GM21360 (cell line): ENCODE results near the gene ELOVL1.
"Not testable (repeated sequence)": the region's sequence is repeated elsewhere in the genome, so short reads cannot be mapped to it uniquely, and the experiment has no call there.

Source experiments
- ATAC-seq: cut with Tn5 transposase; IDR thresholded peaks from one replicate; pipeline ENCODE4 v1.9.1; 2021; ENCODE audit warnings: mild to moderate bottlenecking, moderate library complexity; ENCODE audit not compliant: unreplicated experiment

The ELOVL1 gene

GRCh38 chr1:43367904-43368645, at the start of gene ELOVL1:
Gene ELOVL1, minus strand, starts transcription at chr1:43368011. Its CDS starts 2,402 bp downstream, at chr1:43365609.
- ATAC-seq = peak; percentile 70

GRCh38 chr1:43415901-43416300, 48.1 kb upstream of the ELOVL1 start:
- ATAC-seq = no peak

DNA sequence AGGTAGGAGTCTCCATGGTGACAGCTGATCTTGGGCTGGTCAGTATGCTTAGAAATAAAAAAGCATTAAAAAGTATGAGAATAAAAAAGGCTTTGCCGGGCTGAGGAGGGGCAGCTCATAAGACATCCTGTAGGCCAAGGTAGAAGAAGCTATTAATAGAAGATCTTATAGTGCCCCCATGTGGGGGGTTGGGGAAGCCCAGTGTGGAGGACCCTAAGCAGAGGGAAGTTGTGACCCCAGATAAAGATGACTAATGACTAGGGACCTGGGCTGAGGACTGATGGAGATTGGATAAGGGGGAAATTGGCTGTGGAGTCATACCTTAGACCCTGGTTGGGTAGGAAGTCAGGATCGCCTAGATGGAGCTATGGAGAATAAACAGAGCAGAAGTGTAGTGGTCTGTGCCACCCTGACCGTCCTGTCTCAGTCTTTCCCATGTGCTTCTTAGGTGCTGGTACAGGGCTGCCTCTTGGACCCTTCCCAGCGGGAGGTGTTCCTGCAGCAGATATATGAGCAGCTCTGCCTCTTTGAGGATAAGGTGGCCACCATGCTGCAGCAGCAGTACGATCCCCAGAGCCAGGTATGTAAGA, 46.9 kb upstream of the ELOVL1 start:
- no peak for ATAC-seq

GRCh38 chr1:43413426-43413825, 45.6 kb upstream of the ELOVL1 start:
- ATAC-seq = not testable (repeated sequence)

GRCh38 chr1:43410571-43410970, 42.8 kb upstream of the ELOVL1 start:
- ATAC-seq = no peak

DNA sequence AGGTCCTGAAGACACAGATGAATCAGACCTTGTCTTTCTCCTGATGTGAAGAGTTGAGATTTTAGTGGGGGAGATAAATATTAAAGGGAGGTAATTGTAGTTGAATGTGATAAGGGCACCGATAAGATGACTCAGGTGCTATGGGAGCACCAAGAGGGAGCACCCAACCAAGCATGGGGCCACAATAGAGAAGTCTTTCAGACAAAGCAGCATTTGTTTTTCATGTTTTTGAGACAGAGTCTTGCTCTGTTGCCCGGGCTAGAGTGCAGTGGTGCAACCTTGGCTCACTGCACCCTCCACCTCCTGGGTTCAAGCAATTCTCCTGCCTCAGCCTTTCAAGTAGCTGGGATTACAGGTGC, 38.0 kb upstream of the ELOVL1 start:
- ATAC-seq = no peak

DNA sequence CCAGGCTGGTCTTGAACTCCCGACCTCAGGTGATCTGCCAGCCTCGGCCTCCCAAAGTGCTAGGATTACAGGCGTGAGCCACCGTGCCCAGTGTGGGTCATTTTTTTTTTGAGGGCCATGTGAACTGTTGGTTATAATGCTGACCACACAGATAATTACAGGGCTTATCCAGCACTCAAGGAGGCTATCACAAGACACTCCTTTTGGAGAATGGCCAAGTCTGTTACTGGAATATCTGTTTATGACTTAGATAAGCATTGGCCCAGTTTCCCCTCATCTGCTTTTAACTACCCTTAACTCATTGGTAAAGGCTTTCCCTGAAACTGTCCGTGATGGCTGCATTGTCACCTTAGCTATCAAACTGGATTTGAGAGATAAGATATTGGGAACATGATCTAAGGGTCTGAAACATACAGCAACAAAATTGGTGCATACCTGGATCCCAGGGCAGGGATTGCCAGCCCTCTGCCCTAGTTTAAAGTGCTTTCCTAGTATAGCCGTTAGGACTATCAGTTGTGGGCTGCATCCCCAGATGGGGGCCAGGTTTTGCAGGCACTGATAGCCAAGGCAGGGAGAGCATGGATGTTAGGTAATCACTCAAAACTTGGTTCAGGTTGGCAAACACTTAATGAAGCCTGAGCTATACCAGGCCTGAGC, 37.5 kb upstream of the ELOVL1 start:
- no peak for ATAC-seq

DNA sequence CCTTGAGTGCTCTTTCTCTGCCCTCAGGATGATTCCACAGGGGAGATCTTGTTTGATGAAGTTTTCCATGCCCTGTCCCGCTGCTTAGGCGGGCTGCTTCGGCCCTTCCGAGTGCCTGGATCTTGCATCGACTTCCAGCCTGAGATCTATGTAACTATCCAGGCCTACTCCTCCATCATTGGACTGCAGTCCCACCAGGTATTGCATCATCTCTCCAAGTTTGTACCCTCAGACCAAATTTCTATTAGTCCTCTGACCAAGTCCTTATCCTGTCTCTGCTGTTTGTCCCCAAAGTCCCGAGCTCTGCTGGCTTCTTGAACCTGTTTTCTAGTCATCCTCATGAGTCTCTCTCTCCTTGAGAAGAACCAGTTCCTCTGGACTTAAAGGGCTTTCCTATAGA, 36.5 kb upstream of the ELOVL1 start:
- no peak for ATAC-seq

GRCh38 chr1:43402089-43402865, 34.5 kb upstream of the ELOVL1 start:
- ATAC-seq = no peak

GRCh38 chr1:43400441-43400840, 32.6 kb upstream of the ELOVL1 start:
- ATAC-seq = not testable (repeated sequence)

DNA sequence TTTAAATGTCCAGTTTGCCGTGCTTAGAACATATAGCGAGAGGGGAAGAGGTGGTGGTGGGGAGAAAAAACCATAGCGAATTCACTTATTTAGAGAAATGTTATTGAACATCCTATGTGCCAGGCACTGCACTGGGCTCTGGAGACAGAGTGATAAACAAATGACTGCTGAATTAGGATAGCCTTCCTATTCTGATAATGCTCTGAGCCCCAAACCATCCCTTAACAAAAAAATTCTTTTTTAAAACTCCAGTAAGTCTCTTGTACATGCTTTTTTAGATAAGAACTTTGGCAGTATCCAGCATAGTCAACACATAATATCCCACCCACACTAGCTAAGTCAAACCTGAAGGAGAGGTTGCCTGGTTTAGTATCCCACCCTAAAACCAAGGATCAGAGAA, 30.4 kb upstream of the ELOVL1 start:
- ATAC-seq = no peak

- no peak for ATAC-seq
Observed at GRCh38 chr1:43396059-43396458, 28.2 kb upstream of the ELOVL1 start.

DNA sequence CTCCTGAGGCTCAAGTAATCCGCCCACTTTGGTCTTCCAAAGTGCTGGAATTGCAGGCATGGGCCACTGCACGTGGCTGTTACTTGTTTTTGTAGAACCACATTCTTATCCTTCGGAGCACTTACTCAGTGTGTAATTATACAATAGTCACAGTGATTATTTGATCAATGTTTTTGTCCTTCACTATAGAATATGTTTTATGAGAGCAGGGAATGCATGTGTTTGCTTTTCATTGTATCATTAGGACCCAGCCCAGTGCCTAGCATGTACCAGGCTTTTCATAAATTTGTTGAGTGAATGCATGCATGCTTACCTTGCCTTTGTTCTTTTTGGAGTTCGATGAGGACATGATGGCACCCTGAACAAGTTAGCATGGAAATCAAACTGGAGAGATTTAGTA, 27.7 kb upstream of the ELOVL1 start:
- ATAC-seq = no peak

- ATAC-seq = no peak
Observed at GRCh38 chr1:43392702-43393101, 24.9 kb upstream of the ELOVL1 start.

DNA sequence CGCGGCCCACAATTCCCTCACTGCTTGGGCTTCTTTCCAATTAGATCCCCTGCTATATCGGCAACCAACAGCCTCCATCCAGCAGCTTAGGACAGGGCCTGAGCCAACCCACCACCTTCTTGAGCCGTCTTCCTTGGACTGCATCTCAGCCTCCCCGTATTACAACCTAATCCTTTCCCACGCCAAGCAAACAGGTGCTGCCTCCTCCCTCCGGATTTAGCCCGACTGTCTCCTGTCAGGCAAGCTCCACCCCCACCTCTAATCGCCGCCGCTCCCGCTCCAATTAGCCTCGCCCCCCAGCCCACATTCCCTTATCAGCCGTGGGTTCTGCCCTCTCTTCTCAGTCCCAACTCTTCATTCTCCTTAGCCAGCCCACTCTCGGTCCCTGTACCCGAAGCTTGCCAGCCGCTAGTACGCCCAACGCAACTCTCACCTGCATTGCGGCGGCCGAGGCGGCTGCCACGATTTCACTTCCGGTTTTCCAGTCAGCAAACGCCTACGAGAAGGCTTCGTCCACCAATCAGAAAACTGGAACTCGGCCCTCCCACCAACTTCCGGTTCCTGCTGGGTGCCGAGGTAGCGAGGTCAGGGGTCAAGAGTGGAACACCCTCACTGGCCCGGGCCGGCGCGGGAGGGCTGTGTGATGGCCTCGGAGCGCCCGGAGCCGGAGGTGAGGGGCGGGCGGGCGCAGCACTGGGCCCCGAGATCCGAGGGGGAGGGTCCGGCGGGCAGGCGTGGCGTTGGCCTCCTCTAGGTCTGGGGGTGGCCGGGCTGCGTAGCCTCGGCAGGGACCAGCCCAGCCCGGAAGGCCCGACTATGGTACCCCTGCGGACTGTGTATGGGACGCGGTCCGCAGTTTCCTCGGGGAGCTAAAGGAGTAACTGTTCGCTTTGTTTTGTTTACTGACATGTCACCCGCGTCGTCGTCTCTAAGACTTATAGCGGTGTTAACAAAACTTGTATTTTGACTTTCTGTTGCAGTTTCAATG, 21.8 kb upstream of the ELOVL1 start, which contains the start of the genes MED8 and SZT2:
Gene MED8 (minus strand): TSS at position 475 of the 988 bp plus-strand sequence. CDS start 36 bp downstream, at position 439.
Gene SZT2 (plus strand): TSS at position 574 of the 988 bp plus-strand sequence. CDS start 70 bp downstream, at position 644.
- ATAC-seq = peak; percentile 78

DNA sequence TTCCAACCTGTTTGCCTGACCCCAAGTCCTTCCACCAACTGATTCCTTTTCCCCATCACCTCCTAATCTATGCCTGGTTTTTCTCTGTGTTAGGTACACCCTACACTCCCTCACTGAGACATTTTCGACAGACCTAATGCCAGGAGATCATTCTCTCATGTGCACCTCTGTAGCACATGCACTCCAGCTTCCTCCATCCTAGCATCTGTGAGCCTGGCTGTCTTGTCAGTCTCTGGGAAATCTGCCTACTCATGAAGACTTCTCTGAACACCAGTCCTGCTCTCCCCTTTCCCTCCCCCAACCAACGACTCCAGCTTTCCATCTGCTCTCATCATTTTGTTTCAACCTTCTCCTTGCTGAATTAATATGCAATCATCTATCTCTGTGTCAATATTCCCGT, 20.8 kb upstream of the ELOVL1 start:
- no peak for ATAC-seq

DNA sequence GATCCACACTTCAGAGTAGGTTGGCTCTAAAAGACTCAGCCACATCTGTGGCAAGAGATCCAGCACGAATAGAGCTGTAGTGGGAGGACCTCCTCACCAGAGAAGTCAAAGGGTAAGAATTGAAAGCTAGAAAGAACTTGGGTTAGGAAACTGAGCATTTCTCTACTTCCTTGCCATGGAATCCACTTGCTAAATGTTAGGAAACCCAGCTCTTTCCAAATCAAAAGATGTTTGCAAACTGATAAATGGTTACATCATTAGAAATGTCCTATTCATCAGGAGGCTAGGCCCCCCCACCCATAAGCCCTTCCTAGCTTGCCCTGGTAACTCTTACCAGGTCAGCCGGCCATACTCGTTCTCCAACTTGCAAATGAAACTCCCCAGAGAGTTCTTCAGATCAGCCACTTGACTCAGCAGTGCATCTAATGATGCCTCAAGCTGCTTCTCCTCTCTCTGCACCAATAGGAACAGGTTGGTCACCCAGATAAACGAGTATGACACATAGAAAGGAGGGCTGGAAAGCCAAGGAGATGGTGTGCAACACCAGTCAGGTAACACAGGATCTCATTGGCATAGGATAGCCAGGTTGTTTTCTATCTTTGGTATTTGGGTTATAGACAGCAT, 20.3 kb upstream of the ELOVL1 start:
- ATAC-seq = no peak

DNA sequence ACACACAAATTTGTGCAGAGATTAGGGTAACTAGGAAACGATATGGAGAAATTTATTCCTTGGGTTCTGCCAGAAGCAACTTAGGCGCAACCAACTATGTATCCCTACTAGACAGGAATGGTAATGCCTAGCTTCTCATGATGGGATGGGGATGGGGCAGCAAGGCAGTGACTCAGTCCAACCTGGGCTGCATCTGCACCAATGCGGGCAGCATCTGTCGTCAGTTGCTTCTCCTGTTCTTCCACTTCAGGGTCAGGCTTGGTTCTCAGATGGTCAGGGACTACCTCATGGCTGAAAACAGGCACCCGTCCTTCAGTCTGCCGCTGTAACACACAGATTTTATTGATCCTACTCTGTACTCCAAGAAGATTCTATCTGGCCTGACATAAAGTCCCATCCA, 18.9 kb upstream of the ELOVL1 start:
- no peak for ATAC-seq

GRCh38 chr1:43383449-43383848, 15.6 kb upstream of the ELOVL1 start:
- no peak for ATAC-seq
